Measurements from ENCODE around the gene RALGDS. TPM values are rescaled to one million over a fixed set of nuclear protein-coding genes. Genes with fewer than 3 reads are reported as not detected.

RALGDS gene
- total and polyA plus RNA-seq, 9 of the 15 experiments (the other 6 are each of a cell fraction or from before 2014, with no cell fraction given) = 0.75 to 43.3 (median 27.1) TPM

GRCh38 chr9:133147412-133148198 lies 26.6 kb upstream of the RALGDS start (continued):
- TF ChIP-seq ELF1 (tag; IDR thresholded peaks at IDR 0.05) = no peak
- no peak for TF ChIP-seq NCOA2 (IDR thresholded peaks at IDR 0.05; ENCODE audit: partially characterized antibody in 2 of 2)
- TF ChIP-seq RFX1 (IDR thresholded peaks at IDR 0.05) = peak; percentile 75
- TF ChIP-seq CBX3 (IDR thresholded peaks at IDR 0.05; ENCODE audit: borderline replicate concordance in 1 of 2, low read length in 2 of 2) = no peak
- TF ChIP-seq ATF3 (IDR thresholded peaks at IDR 0.05) = no peak
- TF ChIP-seq ATF3 (CRISPR knock-in tag; conservative IDR thresholded peaks at IDR 0.05) = no peak
- 0 out of 2 replicates have a peak, but pooled peaks have one; percentile 14 for TF ChIP-seq L3MBTL2 (IDR thresholded peaks at IDR 0.05)
- no peak for TF ChIP-seq MAFG (tag; conservative IDR thresholded peaks at IDR 0.05)
- peak; percentile 63; the same call in 1 of the 2 replicates for TF ChIP-seq VEZF1 (CRISPR knock-in tag; IDR thresholded peaks at IDR 0.05)
- TF ChIP-seq, protein P1, sequence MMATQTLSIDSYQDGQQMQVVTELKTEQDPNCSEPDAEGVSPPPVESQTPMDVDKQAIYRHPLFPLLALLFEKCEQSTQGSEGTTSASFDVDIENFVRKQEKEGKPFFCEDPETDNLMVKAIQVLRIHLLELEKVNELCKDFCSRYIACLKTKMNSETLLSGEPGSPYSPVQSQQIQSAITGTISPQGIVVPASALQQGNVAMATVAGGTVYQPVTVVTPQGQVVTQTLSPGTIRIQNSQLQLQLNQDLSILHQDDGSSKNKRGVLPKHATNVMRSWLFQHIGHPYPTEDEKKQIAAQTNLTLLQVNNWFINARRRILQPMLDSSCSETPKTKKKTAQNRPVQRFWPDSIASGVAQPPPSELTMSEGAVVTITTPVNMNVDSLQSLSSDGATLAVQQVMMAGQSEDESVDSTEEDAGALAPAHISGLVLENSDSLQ (IDR thresholded peaks at IDR 0.05) = no peak
- TF ChIP-seq, protein P2, sequence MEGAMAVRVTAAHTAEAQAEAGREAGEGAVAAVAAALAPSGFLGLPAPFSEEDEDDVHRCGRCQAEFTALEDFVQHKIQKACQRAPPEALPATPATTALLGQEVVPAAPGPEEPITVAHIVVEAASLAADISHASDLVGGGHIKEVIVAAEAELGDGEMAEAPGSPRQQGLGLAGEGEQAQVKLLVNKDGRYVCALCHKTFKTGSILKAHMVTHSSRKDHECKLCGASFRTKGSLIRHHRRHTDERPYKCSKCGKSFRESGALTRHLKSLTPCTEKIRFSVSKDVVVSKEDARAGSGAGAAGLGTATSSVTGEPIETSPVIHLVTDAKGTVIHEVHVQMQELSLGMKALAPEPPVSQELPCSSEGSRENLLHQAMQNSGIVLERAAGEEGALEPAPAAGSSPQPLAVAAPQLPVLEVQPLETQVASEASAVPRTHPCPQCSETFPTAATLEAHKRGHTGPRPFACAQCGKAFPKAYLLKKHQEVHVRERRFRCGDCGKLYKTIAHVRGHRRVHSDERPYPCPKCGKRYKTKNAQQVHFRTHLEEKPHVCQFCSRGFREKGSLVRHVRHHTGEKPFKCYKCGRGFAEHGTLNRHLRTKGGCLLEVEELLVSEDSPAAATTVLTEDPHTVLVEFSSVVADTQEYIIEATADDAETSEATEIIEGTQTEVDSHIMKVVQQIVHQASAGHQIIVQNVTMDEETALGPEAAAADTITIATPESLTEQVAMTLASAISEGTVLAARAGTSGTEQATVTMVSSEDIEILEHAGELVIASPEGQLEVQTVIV (CRISPR knock-in tag; IDR thresholded peaks at IDR 0.05; ENCODE audit: borderline replicate concordance) = peak; percentile 45; the same call in 1 of the 2 replicates
- no peak for TF ChIP-seq ZNF431 (CRISPR knock-in tag; IDR thresholded peaks at IDR 0.05)
- no peak for TF ChIP-seq CXXC5 (CRISPR knock-in tag; IDR thresholded peaks at IDR 0.05)
- no peak for TF ChIP-seq COPS2 (conservative IDR thresholded peaks at IDR 0.05)
- TF ChIP-seq CHCHD3 (CRISPR knock-in tag; IDR thresholded peaks at IDR 0.05) = no peak
- no peak for TF ChIP-seq MCM3 (IDR thresholded peaks at IDR 0.05)
- no peak for TF ChIP-seq POU5F1 (IDR thresholded peaks at IDR 0.05; ENCODE audit: borderline replicate concordance, low read depth, low read length, partially characterized antibody)
- TF ChIP-seq NCOA6 (IDR thresholded peaks at IDR 0.05) = no peak
- TF ChIP-seq CREM (IDR thresholded peaks at IDR 0.05; ENCODE audit: low read depth) = 0 out of 2 replicates have a peak, but pooled peaks have one; percentile 17
- no peak for TF ChIP-seq RBBP5 (IDR thresholded peaks at IDR 0.05; ENCODE audit: borderline replicate concordance, insufficient read depth, low read length, poor library complexity, severe bottlenecking)
- TF ChIP-seq POLR2AphosphoS2 (IDR thresholded peaks at IDR 0.05; ENCODE audit: low read length) = no peak
- no peak for TF ChIP-seq SRSF1 (IDR thresholded peaks at IDR 0.05; ENCODE audit: low read depth, low read length)
- 0 out of 2 replicates have a peak, but pooled peaks have one; percentile 51 for TF ChIP-seq CC2D1A (IDR thresholded peaks at IDR 0.05)
- no peak for TF ChIP-seq EZH2 (IDR thresholded peaks at IDR 0.05; ENCODE audit: borderline replicate concordance, low read depth, low read length)
- no peak for TF ChIP-seq POLR2A (conservative IDR thresholded peaks at IDR 0.05)
